PC-3 (cell line): Measurements from ENCODE around the gene SCAI.

ENCODE experiments used
- EZH2 ChIP-seq: fragments of 300-600 bp; sonication (generic); IDR thresholded peaks from one replicate; pipeline ENCODE4 v1.6.1; 2017; ENCODE audit warnings: antibody characterized with exemption, mild to moderate bottlenecking, low read length; ENCODE audit not compliant: unreplicated experiment
- EZH2phosphoT487 ChIP-seq: fragments of 300-600 bp; sonication (generic); IDR thresholded peaks from 2 replicates; pipeline ENCODE4 v1.6.1; 2018; ENCODE audit warnings: mild to moderate bottlenecking, antibody characterized with exemption, low read length, borderline replicate concordance
- TF ChIP-seq, protein P1 (sequence below): fragments of 300-600 bp; sonication (generic); conservative IDR thresholded peaks from 2 replicates; pipeline ENCODE4 v1.5.1; 2017; ENCODE audit warnings: antibody characterized with exemption, low read depth, mild to moderate bottlenecking, low read length

DNA sequence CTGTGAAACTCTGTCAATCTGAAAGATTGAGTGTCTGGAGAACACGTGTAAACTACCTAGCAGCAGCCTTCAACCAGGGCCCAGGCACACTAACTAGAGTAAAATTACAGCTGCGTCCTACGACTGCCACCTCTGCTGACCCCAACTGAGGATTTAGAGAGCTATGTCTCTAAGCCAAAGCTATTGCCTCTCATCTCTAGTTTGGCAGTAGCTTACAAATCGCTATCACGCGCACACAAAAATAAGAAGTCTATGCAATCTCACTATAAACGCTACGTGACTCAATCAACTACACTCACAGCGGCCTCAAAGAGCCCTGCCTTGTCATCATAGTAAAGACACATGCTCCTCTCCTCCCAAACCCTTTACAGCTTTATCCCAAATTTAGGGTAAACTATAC is 37.5 kb upstream of the SCAI start:
- TF ChIP-seq EZH2phosphoT487, result no peak
- TF ChIP-seq, protein P1, sequence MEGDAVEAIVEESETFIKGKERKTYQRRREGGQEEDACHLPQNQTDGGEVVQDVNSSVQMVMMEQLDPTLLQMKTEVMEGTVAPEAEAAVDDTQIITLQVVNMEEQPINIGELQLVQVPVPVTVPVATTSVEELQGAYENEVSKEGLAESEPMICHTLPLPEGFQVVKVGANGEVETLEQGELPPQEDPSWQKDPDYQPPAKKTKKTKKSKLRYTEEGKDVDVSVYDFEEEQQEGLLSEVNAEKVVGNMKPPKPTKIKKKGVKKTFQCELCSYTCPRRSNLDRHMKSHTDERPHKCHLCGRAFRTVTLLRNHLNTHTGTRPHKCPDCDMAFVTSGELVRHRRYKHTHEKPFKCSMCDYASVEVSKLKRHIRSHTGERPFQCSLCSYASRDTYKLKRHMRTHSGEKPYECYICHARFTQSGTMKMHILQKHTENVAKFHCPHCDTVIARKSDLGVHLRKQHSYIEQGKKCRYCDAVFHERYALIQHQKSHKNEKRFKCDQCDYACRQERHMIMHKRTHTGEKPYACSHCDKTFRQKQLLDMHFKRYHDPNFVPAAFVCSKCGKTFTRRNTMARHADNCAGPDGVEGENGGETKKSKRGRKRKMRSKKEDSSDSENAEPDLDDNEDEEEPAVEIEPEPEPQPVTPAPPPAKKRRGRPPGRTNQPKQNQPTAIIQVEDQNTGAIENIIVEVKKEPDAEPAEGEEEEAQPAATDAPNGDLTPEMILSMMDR, result no peak
- TF ChIP-seq EZH2, result no peak
